Anterior cingulate cortex (tissue), 58 donors: ENCODE measurements around the gene ZSCAN29.
A peak's percentile ranks its signal among the peaks of the same experiment; 100 is the strongest.
"Not testable (repeated sequence)": the region's sequence is repeated elsewhere in the genome, so short reads cannot be mapped to it uniquely, and the experiment has no call there.

Experiments used
- DNase-seq, 58 donors: peaks; one replicate each; lab custom pipeline; 2025; lab: John Stamatoyannopoulos, UW

The ZSCAN29 gene

GRCh38 chr15:43370975-43371974 is at the start of gene ZSCAN29, which contains the start of gene TUBGCP4:
TSS of gene ZSCAN29 (minus strand) at chr15:43371043. CDS start at chr15:43369913, 1,130 bp downstream.
TSS of gene TUBGCP4 (plus strand) at chr15:43371101. CDS start at chr15:43371355, 254 bp downstream.
- peak in 57 of 58 donors; percentile 11 to 84 (median 68) for DNase-seq

- DNase-seq = no peak
These were observed 49.6 kb upstream of the ZSCAN29 start for GRCh38 chr15:43420435-43420834.

- DNase-seq = no peak
These were observed 43.4 kb upstream of the ZSCAN29 start for GRCh38 chr15:43414196-43414595.

- DNase-seq = no peak
These were observed 41.3 kb upstream of the ZSCAN29 start for GRCh38 chr15:43412096-43412495.

GRCh38 chr15:43410572-43411214 is 39.9 kb upstream of the ZSCAN29 start:
- no peak for DNase-seq

GRCh38 chr15:43408789-43409188 is 37.9 kb upstream of the ZSCAN29 start:
- DNase-seq = peak in 4 of 58 donors; percentile 3 to 19 (median 11)

GRCh38 chr15:43406808-43407207 is 36.0 kb upstream of the ZSCAN29 start:
- no peak for DNase-seq

- no peak for DNase-seq
These were observed 35.3 kb upstream of the ZSCAN29 start for GRCh38 chr15:43406189-43406588.

- DNase-seq = peak in 22 of 58 donors; percentile 1 to 63 (median 32)
These were observed 33.3 kb upstream of the ZSCAN29 start for GRCh38 chr15:43404130-43404529.

- no peak for DNase-seq
These were observed 32.8 kb upstream of the ZSCAN29 start for GRCh38 chr15:43403616-43404015.

GRCh38 chr15:43402255-43402654 is 31.4 kb upstream of the ZSCAN29 start:
- no peak for DNase-seq

GRCh38 chr15:43393592-43393991 is 22.7 kb upstream of the ZSCAN29 start:
- DNase-seq = not testable (repeated sequence)

GRCh38 chr15:43390723-43391122 is 19.9 kb upstream of the ZSCAN29 start:
- DNase-seq = no peak

GRCh38 chr15:43383070-43383469 is 12.2 kb upstream of the ZSCAN29 start:
- DNase-seq = peak in 1 of 58 donors; percentile 6

GRCh38 chr15:43382310-43382709 is 11.5 kb upstream of the ZSCAN29 start:
- DNase-seq = no peak

- no peak for DNase-seq
These were observed 7.8 kb upstream of the ZSCAN29 start for GRCh38 chr15:43378601-43379000.

GRCh38 chr15:43376017-43376705 is 5.3 kb upstream of the ZSCAN29 start:
- no peak for DNase-seq

- DNase-seq = peak in 12 of 58 donors; percentile 9 to 55 (median 38)
These were observed 401 bp downstream of the ZSCAN29 start for GRCh38 chr15:43370310-43370974.

GRCh38 chr15:43361313-43361903 is 9.4 kb downstream of the ZSCAN29 start:
- no peak for DNase-seq

- no peak for DNase-seq
These were observed 10.0 kb downstream of the ZSCAN29 start for GRCh38 chr15:43360821-43361220.
